CD4-positive, alpha-beta T cell (primary cell): ENCODE data around the gene SMAD3. TPM values are rescaled to one million over a fixed set of nuclear protein-coding genes. Genes with fewer than 3 reads are reported as not detected.

Source experiments
- total RNA-seq, 174 experiments: library from RNA in 2 of 174; stranded (reverse) in 2 of 174; gene quantifications; one replicate each; pipeline ENCODE4 v1.2.3 and lab custom pipeline; 2021 to 2026

Gene SMAD3
- total RNA-seq, 2 experiments from 2014 or later: 30.0 to 31.0 TPM

Other genes starting within 250 kb of the SMAD3 start
- gene AAGAB, start 189.1 kb downstream of the SMAD3 start, total RNA-seq: 10 to 100 TPM; 14.2 to 15.6 TPM
- gene IQCH, start 189.2 kb downstream of the SMAD3 start, total RNA-seq: 1 to 10 TPM in 1 of 2 experiments, under 1 TPM in 1; 0.85 to 1.3 TPM